GM19372 (cell line): Measurements from ENCODE around the gene TMEM44.
A peak's percentile ranks its signal among the peaks of the same experiment; 100 is the strongest.

Experiments
- ATAC-seq: cut with Tn5 transposase; IDR thresholded peaks from one replicate; pipeline ENCODE4 v1.9.1; 2021; ENCODE audit warnings: mild to moderate bottlenecking, low read depth, moderate library complexity; ENCODE audit not compliant: unreplicated experiment

TMEM44 gene, protein sequence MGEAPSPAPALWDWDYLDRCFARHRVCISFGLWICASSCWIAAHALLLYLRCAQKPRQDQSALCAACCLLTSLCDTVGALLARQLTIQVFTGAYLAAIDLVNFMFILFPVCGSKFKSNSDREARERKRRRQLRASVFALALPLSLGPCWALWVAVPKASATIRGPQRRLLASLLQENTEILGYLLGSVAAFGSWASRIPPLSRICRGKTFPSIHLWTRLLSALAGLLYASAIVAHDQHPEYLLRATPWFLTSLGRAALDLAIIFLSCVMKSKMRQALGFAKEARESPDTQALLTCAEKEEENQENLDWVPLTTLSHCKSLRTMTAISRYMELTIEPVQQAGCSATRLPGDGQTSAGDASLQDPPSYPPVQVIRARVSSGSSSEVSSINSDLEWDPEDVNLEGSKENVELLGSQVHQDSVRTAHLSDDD

DNA sequence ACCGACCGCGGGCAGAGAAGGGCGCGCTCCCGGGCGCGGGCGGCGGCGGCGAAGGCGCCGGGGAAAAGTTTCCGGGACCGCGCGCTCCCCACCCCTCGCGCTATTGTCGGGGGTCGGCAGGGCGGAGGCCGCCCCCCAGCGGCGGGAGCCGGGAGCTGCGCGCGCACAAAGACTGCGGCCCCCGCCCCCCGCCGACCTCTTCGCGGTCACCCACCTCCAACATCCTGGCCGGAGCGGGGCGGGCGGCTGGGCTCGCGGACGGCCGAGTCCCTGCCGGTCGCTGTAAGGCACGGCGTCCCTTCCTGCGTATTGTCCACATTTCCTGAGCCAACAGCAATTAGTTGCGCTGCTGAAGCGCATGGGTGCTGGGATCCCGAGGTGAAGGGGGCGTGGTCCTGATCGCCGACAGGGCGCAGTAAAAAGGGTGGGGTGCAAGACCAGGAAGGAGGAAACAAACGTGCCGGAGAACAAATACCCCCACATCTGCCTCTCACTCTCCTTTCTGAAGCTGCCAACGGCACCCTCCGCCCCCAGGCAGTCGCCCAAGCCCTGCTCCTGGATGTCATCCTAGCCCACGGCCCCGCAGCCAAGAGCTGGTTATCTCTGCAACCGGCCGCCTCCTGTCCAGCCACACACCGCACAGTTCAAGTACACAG is at the start of gene TMEM44:
Gene TMEM44 (minus strand): TSS at position 71 of the 656 bp plus-strand sequence. CDS start 204 bp downstream, outside the sequence.
- ATAC-seq = peak; percentile 79

DNA sequence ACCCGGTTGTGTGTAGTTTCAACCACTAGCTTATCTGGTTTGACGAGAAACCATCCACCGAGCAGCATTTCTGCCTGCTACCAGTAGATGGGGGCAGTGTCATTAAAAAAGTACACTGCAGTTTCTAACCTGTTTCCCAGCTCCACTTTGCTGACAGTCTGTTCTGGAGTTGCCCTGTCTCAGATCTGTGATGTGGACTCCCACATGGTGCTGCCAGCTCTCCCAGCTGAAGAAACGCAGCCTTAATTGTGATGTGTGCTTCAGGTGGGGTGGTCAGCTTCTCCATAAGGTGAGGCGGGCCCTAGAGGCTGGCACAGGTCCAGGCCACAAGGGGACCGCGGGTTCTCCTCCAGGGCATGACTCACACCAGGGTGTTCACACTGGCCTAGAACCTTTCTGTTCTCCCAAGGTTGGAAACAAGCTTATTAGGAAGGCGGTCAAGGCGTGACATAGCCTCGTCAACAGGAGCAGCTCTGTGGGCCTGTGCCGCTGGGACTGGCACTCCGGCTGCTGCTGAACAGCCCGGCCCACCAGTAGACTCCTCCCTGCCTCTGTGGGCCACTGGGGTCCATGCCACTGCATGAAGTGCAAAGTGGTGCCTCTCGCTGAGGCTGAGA is 49.6 kb upstream of the TMEM44 start:
- peak; percentile 36 for ATAC-seq

DNA sequence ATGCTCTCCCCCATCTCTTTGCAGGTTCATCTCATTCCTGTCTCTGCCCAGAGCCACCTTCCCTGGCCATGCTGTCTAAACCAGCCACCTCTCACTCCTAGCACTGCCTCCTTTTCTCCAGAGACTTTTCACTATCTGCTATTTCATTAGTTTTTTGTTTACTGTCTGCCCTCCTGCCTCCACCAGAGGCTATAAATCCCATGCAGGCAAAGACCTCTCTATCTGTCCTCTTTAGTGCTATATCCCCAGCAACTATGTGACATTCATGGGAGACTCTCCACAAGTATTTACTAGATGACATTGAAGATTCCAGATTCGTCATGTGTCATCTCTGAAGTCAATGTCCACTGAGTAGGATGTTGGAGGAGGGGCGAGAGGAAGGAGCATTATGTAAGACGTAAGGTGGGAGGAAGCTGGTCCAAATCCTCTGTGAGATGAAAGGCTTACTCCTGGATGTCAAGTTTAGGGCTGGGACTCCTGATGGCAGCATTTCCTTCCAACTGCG is 49.0 kb upstream of the TMEM44 start:
- ATAC-seq = no peak

DNA sequence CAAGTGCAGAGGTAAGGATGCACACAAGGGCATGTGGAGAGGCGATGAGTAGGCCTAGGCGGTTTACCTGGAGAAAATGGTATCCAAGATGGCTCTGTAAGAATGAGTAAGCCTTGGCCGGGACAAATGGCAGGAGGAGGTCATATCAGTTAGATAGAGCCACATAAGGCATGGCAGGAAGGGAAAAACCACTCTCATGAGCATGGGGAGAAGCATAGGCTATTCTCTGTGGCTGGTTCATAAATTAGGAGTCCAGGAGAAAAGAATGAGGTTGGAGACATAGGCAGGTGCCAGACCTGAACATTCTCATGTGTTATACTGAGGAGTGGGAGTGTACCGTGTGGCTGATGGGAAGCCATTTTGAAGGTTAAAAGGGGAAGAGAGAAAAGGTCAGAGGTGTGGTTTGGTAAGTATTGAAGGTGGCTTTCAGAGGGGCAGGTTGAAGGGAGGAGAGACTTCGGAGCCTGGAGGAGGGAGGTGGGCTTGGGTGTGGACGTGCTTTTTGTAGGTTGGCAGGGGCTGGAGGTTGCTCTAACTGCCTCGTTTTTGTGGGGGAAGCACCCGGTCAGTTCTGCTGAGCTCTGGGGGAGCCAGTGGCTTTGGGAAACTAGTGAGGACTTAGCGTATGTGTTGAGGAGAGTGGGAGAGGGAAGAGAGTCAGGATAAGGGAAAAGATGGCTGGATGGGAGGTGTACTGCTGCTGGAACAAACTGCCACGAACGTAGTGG is 47.8 kb upstream of the TMEM44 start:
- ATAC-seq = no peak

DNA sequence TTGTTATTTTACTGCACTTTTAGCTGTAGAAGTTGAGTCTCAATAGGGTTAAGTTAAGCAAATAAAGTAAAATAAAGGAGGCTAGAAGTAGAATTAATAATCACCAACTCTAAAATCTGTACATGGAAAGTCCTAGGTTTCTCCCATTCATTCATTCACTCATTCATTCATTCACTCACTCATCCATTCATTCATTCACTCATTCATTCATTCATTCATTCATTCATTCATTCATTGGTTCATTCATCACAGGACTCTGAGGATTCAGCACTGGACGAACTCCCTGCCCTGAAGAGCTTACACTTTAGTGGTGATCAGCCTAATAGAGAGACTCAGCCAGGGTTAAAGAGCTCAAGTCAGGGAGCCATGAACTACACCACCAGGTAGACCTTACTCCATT is 43.3 kb upstream of the TMEM44 start:
- no peak for ATAC-seq

DNA sequence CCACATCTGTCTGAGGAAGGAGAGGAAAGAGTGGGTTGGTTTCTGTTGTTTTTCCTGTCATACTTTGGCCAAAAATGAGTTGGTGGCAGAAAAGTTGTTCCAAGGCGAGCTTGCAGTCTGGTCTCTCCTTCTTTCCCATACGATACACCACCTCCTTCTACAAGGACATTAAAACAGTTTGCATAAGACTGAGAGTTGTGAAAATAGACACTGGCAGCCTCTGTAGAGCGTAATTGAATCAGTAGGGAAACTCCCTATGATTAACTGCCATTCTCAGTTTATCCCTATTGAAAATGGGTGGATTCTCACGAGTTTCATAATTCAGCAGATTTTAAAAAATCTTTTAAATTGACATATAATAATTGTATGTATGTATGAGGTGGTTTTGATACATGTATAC is 42.5 kb upstream of the TMEM44 start:
- ATAC-seq = no peak

DNA sequence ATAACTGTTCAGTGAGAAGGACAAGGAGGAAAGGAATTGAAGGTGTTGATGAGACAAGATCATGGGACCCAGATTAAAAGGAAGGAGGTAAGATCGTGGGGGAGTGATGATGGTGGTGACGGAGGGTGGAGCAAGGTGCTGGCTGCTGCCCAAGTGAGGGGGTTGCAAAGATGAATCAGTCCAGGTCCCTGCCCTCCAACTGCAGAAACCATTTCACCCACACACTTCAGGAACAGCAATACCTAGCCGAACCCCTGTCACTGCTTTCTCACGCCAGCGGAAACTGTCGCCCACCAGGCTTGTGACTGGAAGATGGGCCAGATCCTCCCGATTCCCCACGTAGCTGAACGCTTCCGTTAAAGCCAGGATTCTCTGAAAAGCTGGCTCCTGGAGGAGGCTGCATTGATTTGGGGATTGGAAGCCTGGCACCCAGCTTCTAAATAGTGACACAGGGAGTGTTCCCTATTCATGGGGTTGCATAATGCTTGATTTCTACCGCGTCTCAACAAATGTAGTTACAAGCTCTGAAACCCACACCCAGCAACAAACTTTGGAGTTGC is 41.9 kb upstream of the TMEM44 start:
- ATAC-seq = no peak

DNA sequence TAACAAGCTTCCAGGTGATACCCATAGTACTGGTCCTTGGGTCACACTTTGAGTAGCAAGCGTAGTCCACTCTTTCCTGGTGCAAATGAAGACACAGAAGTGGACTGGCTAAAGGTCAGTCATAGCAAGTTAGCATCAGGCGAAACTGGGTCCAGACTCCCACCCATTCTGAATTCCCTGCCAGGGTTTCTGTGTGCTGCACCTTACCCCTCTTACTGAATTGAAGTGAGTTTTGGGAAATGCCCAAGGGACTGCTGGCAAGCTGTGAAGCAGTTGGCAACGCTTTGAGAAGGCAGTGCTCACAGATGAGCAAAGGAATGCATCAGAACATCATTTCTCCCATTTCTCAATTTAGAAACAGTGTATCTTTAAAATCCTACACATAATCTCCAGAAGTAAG is 40.5 kb upstream of the TMEM44 start:
- ATAC-seq = no peak

DNA sequence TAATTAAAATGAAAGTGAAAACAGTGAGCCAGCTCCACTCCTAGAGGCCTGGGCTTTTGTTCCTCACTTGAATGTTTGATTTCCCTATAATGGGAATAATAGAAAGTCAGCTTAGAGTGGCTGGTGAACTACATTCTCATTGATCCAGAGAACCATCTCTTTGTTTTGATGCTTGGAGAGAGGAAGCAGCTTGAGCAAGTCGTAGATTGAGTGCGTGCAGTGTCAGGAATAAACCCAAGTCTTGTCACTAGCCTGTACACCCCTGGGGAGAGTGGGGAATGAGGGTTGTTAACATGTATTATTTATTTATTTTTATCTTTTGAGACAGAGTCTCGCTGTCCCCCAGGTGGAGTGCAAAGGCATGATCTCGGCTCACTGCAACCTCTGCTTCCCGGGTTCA is 39.7 kb upstream of the TMEM44 start:
- ATAC-seq = no peak

DNA sequence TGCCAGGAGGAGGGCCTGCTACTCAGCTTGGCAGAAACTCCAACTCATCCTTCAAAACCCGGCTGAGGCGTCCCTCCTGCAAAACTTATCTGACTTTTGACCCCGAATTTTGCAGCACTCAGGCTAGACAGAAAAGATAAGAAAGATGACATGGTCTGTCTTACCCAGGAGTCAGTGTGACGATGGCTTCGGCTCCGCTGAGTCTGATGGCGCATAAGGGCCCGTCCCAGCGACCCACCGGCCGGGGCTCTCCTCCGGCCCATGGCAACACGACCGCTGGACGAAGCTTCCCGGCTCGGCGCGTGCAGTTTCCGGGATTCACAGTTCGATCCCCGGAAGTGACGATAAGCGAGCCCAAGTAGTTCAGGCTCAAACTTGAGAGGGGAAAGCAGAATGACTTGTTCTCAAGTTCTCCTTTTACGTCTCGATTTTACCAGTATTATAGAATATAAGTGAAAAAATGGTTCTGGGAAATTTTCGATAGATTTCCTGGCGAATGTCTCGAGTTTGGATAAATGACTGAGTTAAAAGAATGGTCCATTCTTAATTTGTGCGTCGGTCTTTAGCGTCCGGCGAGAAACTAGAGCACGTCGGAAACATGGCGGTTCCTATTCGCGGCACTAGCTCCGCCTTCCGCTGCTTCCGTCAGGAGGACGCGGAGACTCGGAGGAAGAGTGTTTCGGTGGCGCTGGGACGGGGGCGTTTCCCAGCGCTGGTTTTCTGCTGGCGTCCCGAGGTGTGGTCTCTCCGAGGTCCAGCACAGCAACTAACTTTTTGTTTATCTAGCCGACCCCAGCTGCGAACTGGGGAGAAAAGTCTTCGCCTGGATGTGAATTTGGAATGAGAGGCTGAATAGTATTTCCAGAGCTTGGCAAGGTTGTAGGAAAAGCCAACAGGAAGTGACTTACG is 38.9 kb upstream of the TMEM44 start, which contains the start of gene LSG1:
Gene LSG1 (minus strand): TSS at position 292 of the 909 bp plus-strand sequence. CDS start 29 bp downstream, at position 263.
- ATAC-seq = peak; percentile 81

DNA sequence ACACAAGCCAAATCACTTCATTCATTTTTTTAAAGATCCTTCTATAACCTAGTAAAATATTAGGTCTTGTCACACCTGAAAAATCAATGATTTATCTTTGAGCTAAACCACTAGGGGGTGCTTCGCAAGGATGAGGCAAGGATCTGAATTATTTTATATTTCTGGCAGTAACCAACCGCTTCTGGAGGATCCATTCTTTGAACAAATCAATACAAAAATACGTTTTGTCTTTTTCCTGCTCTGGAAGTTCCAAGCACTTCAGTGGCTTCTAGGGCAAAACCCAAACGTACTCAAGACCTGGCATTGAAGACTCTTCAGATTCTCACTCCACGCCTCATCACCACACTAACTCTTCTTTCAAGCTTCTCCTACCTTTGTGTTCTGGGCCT is 38.3 kb upstream of the TMEM44 start:
- no peak for ATAC-seq

DNA sequence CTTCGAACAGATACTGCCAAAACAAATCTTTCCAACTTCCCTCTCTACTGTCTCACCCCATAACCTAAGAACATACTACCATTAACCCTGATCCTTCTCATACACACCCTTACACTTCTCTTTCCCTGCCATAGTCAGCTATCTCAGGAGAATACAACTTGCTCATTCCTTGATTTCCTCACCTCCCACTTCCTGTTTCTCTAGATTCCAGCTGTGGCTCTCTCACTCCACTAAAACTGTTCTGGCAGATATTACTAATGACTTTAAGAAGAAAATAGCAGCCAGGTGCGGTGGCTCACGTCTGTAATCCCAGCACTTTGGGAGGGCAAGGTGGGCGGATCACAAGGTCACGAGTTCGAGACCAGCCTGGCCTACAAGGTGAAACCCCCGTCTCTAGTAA is 34.1 kb upstream of the TMEM44 start:
- ATAC-seq = no peak

DNA sequence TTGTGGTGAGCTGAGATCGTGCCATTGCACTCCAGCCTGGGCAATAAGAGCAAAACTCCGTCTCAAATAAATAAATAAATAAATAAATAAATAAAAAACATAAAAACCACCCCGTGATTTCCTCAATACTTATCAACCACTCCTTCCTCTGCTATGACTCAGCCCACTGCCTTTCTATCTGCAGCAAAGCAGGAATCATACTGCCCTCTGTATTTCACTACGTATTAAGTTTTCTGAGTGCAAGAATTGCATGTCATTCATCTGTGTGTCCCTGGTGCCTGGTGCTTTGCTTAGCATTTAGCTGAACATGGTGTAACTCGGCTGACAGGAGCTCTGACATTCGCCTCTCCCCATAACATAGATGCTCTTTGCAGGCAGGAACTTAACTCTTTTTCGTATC is 31.6 kb upstream of the TMEM44 start:
- ATAC-seq = no peak

DNA sequence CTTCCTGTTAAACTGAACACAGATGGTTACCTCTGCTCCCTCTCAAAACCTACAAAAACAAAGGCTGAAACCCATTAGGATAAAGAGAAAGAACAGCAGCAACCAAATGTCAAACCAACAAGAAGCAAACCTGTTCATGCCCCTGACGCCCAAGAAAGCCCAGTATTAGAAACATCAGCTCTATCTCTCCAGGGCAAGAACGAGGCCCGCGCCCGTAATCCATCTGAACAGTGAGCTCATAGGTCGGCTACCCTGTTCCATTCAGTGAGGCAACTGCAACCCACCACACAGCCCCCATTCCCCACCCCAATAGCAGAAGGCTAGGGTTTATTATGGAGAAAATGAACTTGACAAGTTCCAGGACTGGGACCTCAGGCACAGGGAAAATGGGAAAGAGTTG is 28.7 kb upstream of the TMEM44 start:
- no peak for ATAC-seq

DNA sequence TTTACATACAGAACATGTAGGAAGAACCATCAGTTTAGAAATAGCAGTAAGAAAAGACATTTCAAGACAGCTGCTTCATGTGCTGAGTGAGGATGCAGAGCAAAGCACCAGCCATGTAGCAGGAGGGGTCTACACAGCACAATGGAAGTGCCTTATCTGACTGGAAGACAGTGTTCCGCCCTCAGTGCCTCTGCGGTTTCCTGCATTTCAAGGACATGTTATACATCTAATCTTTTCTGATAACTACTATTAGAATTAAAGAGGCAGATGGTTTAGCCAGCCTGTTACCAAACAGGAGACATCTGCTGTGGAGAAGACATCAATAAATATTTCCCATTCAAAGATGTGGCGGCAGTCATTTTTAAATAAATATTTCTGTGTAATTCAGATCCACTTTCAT is 28.2 kb upstream of the TMEM44 start:
- no peak for ATAC-seq

DNA sequence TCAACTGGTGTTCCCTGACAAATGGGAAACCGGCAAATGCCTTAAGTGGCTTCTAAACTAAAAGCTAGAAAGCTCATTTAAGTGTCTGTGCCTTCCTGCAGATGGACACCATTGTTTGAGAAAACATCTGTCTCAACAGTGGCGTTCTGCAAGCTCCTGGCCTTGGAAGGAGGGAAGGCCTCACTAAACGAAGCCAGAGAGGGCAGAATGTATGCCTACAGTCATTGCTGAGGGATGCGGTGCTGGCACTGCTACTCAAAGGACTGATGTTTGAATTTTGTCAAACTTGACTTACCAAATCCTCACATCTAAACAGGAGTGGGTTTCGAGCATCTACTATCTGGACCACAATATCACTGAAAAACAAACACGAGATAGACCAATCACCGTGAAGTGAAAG is 26.6 kb upstream of the TMEM44 start:
- ATAC-seq = no peak

DNA sequence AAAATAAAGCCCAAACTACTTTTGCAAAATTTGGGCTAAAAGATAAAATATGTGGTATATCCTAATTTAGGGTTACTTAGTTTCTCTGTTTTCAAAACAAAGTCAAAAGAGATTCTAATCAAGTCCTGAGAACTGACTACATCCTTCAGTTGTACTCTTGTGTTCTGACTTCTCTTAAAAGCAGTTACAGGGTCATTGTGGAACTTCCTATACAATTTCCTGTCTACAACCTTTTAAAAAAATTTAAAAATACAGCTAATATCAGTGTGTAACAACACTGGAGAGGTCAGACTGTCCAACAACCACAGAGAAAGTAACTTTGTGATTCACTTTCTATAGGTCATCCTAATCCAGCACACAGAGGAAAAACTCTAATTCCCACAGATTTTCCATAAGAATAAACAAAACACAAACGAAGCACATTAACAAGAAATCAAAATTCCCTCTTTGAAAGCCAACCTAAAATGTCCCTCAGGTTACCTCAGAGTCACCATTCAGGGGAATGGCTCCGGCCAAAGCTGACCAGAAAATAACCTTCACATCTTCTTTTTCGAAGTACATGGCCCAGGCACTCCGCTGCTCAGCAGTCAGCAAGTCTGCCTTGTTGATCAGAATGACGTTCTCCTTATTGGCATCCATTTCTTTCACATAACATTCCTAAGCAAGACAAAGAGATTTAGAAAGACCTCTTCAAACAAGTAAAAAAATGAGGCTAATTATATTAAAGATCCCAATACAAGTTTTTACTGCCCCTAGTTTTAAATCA is 25.4 kb upstream of the TMEM44 start:
- ATAC-seq = no peak

DNA sequence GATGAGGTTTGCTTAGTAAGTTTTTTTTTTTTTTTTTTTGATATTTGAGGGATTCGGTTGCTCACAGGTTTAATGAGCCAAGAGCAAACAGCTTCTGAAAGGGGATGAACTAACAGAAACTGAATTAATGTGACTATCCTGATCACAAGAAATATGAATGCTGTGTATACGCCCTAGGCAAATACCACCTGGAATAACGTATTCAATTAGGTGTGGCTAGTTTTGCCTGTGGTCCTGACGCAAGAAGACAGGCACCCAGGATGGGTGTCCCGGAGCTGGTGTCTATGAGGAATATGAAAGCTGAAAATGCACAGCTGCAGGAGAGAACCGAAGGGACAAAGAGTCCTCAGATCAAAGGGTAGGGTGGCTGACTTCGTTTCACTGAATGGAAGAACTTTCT is 24.2 kb upstream of the TMEM44 start:
- no peak for ATAC-seq

DNA sequence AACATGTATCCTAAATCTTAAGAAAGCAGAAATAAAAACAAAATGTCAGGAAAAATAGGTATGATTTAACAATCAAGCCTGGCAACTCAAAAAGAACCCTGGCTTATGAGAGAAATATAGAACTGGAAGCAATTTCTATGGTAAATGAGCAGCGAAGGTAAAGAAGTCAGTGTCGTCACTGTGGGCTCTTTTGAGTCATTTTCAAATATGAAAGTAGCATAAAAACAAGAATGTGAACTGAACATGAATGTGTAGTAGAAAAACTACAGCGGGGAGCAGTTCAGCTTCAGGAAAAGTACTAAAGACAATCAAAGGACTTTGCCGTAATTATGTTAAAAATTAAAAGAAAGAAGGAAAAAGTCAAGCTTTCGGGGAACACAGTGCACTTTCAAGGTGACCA is 21.2 kb upstream of the TMEM44 start:
- ATAC-seq = peak; percentile 87
